Measurements from ENCODE around the gene VMAC. TPM values are rescaled to one million over a fixed set of nuclear protein-coding genes. Genes with fewer than 3 reads are reported as not detected.

VMAC gene
- total and polyA plus RNA-seq, 9 of the 15 experiments (the other 6 are each of a cell fraction or from before 2014, with no cell fraction given) = 0.03 to 3.4 (median 1.1) TPM

GRCh38 chr19:5955636-5955935 lies 50.9 kb downstream of the VMAC start:
- in situ Hi-C loops (cut with MboI) (no loop called here), intact Hi-C loops (cut with micrococcal nuclease) (no loop called here)
- H3K79me2 ChIP-seq (ENCODE audit: control insufficient read depth, insufficient read depth, low read length) = peaks cover 99% of the 10 kb centered on the region
- no peaks in the 10 kb centered on the region for H3K9me3 ChIP-seq (replicated peaks; ENCODE audit: control insufficient read depth, insufficient read depth, low read depth, low read length)
- H3K4me1 ChIP-seq (replicated peaks in 1 of 2; ENCODE audit: control insufficient read depth in 2 of 2, insufficient read depth in 2 of 2, low read length in 2 of 2) = peaks cover 46 to 47% of the 10 kb centered on the region in 2 experiments
- no peak overlapping the region for H2AFZ ChIP-seq (ENCODE audit: low read depth, low read length)
- H3K4me2 ChIP-seq (ENCODE audit: insufficient read depth, low read length) = no peak overlapping the region; the same call in 1 of the 2 replicates
- peak overlapping the region in 1 of 2 experiments; percentile 36; a peak in 1 of 4 replicates for H3K9ac ChIP-seq (ENCODE audit: insufficient read depth in 1 of 2, low read depth in 2 of 2, low read length in 2 of 2)
- H3K27ac ChIP-seq (ENCODE audit: extremely low read depth, low read depth, low read length) = peak overlapping the region; percentile 2; the same call in 1 of the 3 replicates
- no peak for DNase-seq (ENCODE audit: extremely low read depth in 1 of 4, low spot score in 3 of 4)
- FAIRE-seq = no peak
- TF ChIP-seq IFI16 (CRISPR knock-in tag; IDR thresholded peaks at IDR 0.05) (no peak), REST (IDR thresholded peaks at IDR 0.05; ENCODE audit: borderline replicate concordance) (0 out of 2 replicates have a peak, but pooled peaks have one; percentile 8), REST (CRISPR knock-in tag; IDR thresholded peaks at IDR 0.05; ENCODE audit: low read depth) (no peak), NR1H2 (CRISPR knock-in tag; IDR thresholded peaks at IDR 0.05) (no peak)
- WGBS (ENCODE audit: insufficient coverage, low coverage, missing lambda C conversion rate) = 57% methylated on average over 3 of the region's 3 CpGs
- H3K9me1 ChIP-seq (ENCODE audit: control insufficient read depth, insufficient read depth, low read length) = peaks cover 4% of the 10 kb centered on the region
- H3K36me3 ChIP-seq (ENCODE audit: control insufficient read depth, insufficient read depth, low read length) = peaks cover 32% of the 10 kb centered on the region
- peaks cover 42% of the 10 kb centered on the region for H4K20me1 ChIP-seq (replicated peaks; ENCODE audit: control insufficient read depth, insufficient read depth, low read length)
- POLR2A ChIA-PET = interaction anchor here (1.0 to 4.7 kb wide), 2 partner anchors 9 to 13 kb away, joined by 3 to 41 read pairs; no protein-coding TSS in a partner anchor
- no peak overlapping the region for H3K4me3 ChIP-seq
- no peaks in the 10 kb centered on the region for H3K27me3 ChIP-seq (ENCODE audit: control insufficient read depth in 2 of 2, insufficient read depth in 2 of 2, low read length in 2 of 2)
- BruUV-seq (replicated peaks) = no TSS peak
- no peak for ATAC-seq
- CTCF ChIA-PET (ENCODE audit: low intra/inter-chr PET ratio) = no interaction called here
